Measurements from ENCODE around the gene XIRP2. TPM values are rescaled to one million over a fixed set of nuclear protein-coding genes. Genes with fewer than 3 reads are reported as not detected.

The XIRP2 gene
- total RNA-seq, 1 experiment from 2014 or later = not detected

DNA sequence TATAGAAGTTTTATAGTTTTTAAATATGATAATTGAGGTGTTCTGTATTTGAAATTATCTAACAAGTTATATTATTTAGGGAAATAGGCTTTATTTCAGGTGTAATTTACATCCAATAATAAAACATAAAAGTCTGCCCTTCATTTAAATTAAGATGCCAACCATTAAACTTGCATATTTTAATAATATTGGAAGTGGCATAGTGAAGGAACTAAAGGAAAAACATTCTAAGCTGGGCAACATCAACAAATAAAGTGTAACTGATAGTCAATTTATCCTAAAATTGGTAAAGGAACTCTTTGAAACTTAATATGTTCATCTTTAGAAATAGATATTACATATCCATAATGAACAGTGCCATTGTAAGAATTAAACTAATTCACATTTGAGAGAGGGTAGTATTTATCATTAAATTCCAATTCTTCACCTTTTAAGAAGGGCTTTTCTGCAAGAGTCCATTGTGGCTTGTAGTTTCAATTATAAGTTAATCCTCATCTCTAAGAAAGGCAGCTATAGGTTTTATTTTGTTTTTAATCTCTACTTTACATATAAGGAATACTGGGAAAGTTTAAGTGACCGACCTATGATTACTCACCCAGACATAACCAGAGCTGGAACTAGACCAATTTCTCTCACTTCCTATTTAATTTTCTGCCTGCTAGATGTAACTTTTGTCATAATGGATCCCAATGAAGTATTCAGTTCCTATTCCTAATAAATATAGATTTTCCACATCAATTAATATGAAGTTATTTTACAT lies 401.6 kb downstream of the XIRP2 start:
- TSS peak; percentile 100 for BruUV-seq (replicated peaks)
- Mint-ChIP-seq H3K9me3 (ENCODE audit: unreplicated experiment) (no peaks in the 10 kb centered on the region), H3K27ac (ENCODE audit: low read depth, unreplicated experiment) (no peak overlapping the region), H3K36me3 (ENCODE audit: insufficient read depth, unreplicated experiment) (no peaks in the 10 kb centered on the region), H3K4me3 (ENCODE audit: unreplicated experiment) (no peak overlapping the region), H3K27me3 (ENCODE audit: insufficient read depth, unreplicated experiment) (peaks cover 89% of the 10 kb centered on the region), H3K4me1 (ENCODE audit: insufficient read depth, unreplicated experiment) (peaks cover 11% of the 10 kb centered on the region)
- CTCF ChIA-PET = no interaction called here
- POLR2A ChIA-PET = no interaction called here
- peak; percentile 24 for DNase-seq (ENCODE audit: unreplicated experiment)
- intact Hi-C loops (cut with micrococcal nuclease) = no loop called here
- TF ChIP-seq, protein P1, sequence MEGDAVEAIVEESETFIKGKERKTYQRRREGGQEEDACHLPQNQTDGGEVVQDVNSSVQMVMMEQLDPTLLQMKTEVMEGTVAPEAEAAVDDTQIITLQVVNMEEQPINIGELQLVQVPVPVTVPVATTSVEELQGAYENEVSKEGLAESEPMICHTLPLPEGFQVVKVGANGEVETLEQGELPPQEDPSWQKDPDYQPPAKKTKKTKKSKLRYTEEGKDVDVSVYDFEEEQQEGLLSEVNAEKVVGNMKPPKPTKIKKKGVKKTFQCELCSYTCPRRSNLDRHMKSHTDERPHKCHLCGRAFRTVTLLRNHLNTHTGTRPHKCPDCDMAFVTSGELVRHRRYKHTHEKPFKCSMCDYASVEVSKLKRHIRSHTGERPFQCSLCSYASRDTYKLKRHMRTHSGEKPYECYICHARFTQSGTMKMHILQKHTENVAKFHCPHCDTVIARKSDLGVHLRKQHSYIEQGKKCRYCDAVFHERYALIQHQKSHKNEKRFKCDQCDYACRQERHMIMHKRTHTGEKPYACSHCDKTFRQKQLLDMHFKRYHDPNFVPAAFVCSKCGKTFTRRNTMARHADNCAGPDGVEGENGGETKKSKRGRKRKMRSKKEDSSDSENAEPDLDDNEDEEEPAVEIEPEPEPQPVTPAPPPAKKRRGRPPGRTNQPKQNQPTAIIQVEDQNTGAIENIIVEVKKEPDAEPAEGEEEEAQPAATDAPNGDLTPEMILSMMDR (IDR thresholded peaks at IDR 0.05; ENCODE audit: unreplicated experiment) = no peak

DNA sequence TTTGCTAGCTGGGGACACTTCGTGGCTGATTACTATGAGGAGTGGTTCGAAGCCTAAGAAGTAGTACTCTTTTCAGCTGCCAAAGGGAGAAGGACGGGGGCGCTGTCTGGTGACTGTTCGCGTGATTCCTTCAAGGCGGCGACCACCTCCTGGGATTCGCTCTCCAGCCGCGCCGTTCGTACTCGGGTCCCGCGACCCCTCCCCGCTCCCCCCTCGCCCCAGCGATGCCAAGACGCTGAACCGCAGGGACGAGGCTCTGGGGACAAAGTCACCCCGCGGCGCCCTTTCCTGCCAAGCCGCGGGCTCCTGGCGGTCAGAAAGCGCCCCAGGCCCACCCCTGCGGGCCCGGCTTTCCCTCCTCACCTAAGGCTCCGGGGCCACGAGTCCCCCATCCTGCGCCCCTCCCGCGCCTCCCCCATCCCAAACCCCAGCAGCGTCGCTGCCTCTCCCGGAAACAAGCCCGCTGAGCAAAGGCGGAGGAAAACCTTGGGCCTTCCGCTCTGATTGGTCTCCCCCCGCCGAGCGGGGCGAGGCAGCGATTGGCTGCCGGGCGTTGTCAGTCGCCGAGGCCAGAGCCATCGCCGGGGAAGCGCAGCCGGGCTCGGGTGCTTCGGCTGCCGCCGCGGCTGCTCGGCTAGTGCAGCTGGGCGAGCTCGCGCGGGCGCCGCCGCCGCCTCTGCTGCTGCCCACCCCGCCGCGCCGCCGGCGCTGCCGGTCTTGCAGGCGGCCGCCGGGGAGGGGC lies 404.3 kb downstream of the XIRP2 start, which contains the start of gene B3GALT1:
Gene B3GALT1, plus strand, starts transcription at position 572 of the 742 bp plus-strand sequence.
- peaks cover 12% of the 10 kb centered on the region for H3K4me1 Mint-ChIP-seq (ENCODE audit: insufficient read depth, unreplicated experiment)
- BruUV-seq (replicated peaks) = no TSS peak
- H3K27me3 Mint-ChIP-seq (ENCODE audit: insufficient read depth, unreplicated experiment) = peaks cover 94% of the 10 kb centered on the region
- TF ChIP-seq, protein P1 (IDR thresholded peaks at IDR 0.05; ENCODE audit: unreplicated experiment) = no peak
- H3K4me3 Mint-ChIP-seq (ENCODE audit: unreplicated experiment) = peak within 1 kb of the TSS; percentile 73
- H3K27ac Mint-ChIP-seq (ENCODE audit: low read depth, unreplicated experiment) = no peak within 1 kb of the TSS
- peak; percentile 88 for DNase-seq (ENCODE audit: unreplicated experiment)
- H3K36me3 Mint-ChIP-seq (ENCODE audit: insufficient read depth, unreplicated experiment) = no peaks in the 10 kb centered on the region
- intact Hi-C loops (cut with micrococcal nuclease) = no loop called here
- POLR2A ChIA-PET = no interaction called here
- no peaks in the 10 kb centered on the region for H3K9me3 Mint-ChIP-seq (ENCODE audit: unreplicated experiment)
- CTCF ChIA-PET = interaction anchor here (0.6 to 2.5 kb wide), 7 partner anchors 10 to 1553 kb away, joined by 3 to 8 read pairs (median 3); no protein-coding TSS in a partner anchor

DNA sequence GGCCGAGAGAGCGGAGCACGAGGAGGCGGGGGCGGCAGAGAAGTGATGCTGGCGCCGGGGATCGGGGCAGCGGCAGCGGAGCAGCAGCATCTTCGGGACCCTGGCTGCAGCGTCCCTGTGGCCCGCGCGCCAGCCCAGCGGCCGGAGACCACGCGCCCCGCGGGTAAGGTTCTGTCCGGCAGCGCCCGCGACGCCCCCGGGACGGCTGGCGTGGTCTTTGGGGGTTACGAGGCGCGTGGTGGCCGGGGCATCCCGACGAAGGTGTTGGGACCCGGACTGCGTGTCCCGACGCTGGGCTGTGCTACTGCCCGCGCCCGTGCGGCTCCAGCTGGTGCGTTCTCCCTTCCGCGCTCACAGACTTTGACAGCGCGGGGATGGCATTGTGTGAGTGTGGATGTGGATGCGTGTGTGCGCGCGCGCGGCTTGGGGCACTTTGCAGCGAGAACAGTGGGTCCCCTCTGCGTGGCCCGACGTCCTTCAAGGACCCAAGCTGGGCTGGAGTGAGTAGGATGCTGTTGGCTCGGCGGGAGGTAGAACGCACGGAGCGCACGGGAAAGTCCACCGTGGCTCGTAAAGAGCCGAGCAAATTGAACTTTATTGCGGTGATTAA lies 405.0 kb downstream of the XIRP2 start:
- Mint-ChIP-seq H3K36me3 (ENCODE audit: insufficient read depth, unreplicated experiment) (no peaks in the 10 kb centered on the region), H3K27ac (ENCODE audit: low read depth, unreplicated experiment) (no peak overlapping the region), H3K27me3 (ENCODE audit: insufficient read depth, unreplicated experiment) (peaks cover 94% of the 10 kb centered on the region), H3K9me3 (ENCODE audit: unreplicated experiment) (no peaks in the 10 kb centered on the region), H3K4me1 (ENCODE audit: insufficient read depth, unreplicated experiment) (peaks cover 12% of the 10 kb centered on the region), H3K4me3 (ENCODE audit: unreplicated experiment) (peak overlapping the region; percentile 73)
- intact Hi-C loops (cut with micrococcal nuclease) = no loop called here
- POLR2A ChIA-PET = interaction anchor here (0.6 to 0.7 kb wide), 3 partner anchors 22 to 860 kb away, joined by 3 to 4 read pairs (median 3); no protein-coding TSS in a partner anchor
- TF ChIP-seq, protein P1 (IDR thresholded peaks at IDR 0.05; ENCODE audit: unreplicated experiment) = no peak
- BruUV-seq (replicated peaks) = no TSS peak
- CTCF ChIA-PET = interaction anchor here (0.6 to 2.5 kb wide), 9 partner anchors 9 to 1276 kb away, joined by 3 to 8 read pairs (median 3); no protein-coding TSS in a partner anchor
- peak; percentile 15 for DNase-seq (ENCODE audit: unreplicated experiment)

All from MCF 10A (cell line).